ENCODE measurements around the gene DCTD.
A peak's percentile ranks its signal among the peaks of the same experiment; 100 is the strongest.

Gene DCTD

GRCh38 chr4:182917182-182918043 is at the start of gene DCTD:
TSS of gene DCTD (minus strand) at chr4:182917386. CDS start at chr4:182915568, 1,818 bp downstream.
- peak; percentile 1 to 23 for DNase-seq

- no peak for DNase-seq
Measured at GRCh38 chr4:182960746-182961145, 43.6 kb upstream of the DCTD start.

GRCh38 chr4:182960228-182960627 is 43.0 kb upstream of the DCTD start:
- no peak for DNase-seq

GRCh38 chr4:182955411-182955810 is 38.2 kb upstream of the DCTD start:
- DNase-seq = no peak

- DNase-seq = no peak
Measured at GRCh38 chr4:182944484-182945213, 27.5 kb upstream of the DCTD start.

- DNase-seq = no peak
Measured at GRCh38 chr4:182939680-182940079, 22.5 kb upstream of the DCTD start.

- DNase-seq = peak; percentile 3 to 50
Measured at GRCh38 chr4:182938205-182938645, 21.0 kb upstream of the DCTD start.

GRCh38 chr4:182937268-182938204 is 20.4 kb upstream of the DCTD start:
- no peak for DNase-seq

- no peak for DNase-seq
Measured at GRCh38 chr4:182932651-182933050, 15.5 kb upstream of the DCTD start.

GRCh38 chr4:182931691-182932345 is 14.6 kb upstream of the DCTD start:
- no peak for DNase-seq

- DNase-seq = no peak
Measured at GRCh38 chr4:182930889-182931288, 13.7 kb upstream of the DCTD start.

- DNase-seq = peak in 1 of 2 experiments; percentile 2
Measured at GRCh38 chr4:182929296-182929695, 12.1 kb upstream of the DCTD start.

- no peak for DNase-seq
Measured at GRCh38 chr4:182928061-182928460, 10.9 kb upstream of the DCTD start.

- no peak for DNase-seq
Measured at GRCh38 chr4:182927505-182927904, 10.3 kb upstream of the DCTD start.

- no peak for DNase-seq
Measured at GRCh38 chr4:182925855-182926254, 8.7 kb upstream of the DCTD start.

GRCh38 chr4:182925298-182925757 is 8.1 kb upstream of the DCTD start:
- peak; percentile 13 to 86 for DNase-seq

- DNase-seq = no peak
Measured at GRCh38 chr4:182924497-182924896, 7.3 kb upstream of the DCTD start.

GRCh38 chr4:182923796-182924340 is 6.7 kb upstream of the DCTD start:
- DNase-seq = no peak

- no peak for DNase-seq
Measured at GRCh38 chr4:182923366-182923765, 6.2 kb upstream of the DCTD start.

- DNase-seq = no peak
Measured at GRCh38 chr4:182922501-182923284, 5.5 kb upstream of the DCTD start.

- no peak for DNase-seq
Measured at GRCh38 chr4:182921608-182922007, 4.4 kb upstream of the DCTD start.

All from SW 1271 (cell line).